Kidney (tissue), 14 donors: ENCODE data around the gene TXN2. TPM values are rescaled to one million over a fixed set of nuclear protein-coding genes. Genes with fewer than 3 reads are reported as not detected.

Experiments
- DNase-seq, 5 donors: peaks; one replicate each; pipeline ENCODE4 v3.0.0-alpha.2; 2013 to 2020
- FAIRE-seq: peaks from 2 replicates; lab custom pipeline; 2012; peaks lifted over from hg19 to GRCh38; lab: Jason Lieb, UNC
- H3K27ac ChIP-seq, 2 donors: one replicate each; pipeline ENCODE4 v1.7.0; 2013; ENCODE audit warnings: low read depth in 2 of 2, low read length in 2 of 2, inconsistent platforms in 1 of 2
- H3K27me3 ChIP-seq: one replicate; pipeline ENCODE4 v1.7.1; 2013; ENCODE audit warnings: low read length, inconsistent platforms; ENCODE audit not compliant: control insufficient read depth, insufficient read depth
- H3K36me3 ChIP-seq, 3 donors: one replicate each; pipeline versions ENCODE4 v1.7.0 to v1.7.1; 2013; ENCODE audit warnings: low read length in 3 of 3, control low read depth in 1 of 3, inconsistent platforms in 1 of 3; ENCODE audit not compliant: insufficient read depth in 3 of 3, control insufficient read depth in 2 of 3
- H3K4me1 ChIP-seq, 3 donors: one replicate each; pipeline versions ENCODE4 v1.7.0 to v1.7.1; 2013; ENCODE audit warnings: low read length in 3 of 3, inconsistent platforms in 1 of 3, low read depth in 1 of 3; ENCODE audit not compliant: control insufficient read depth in 2 of 3, insufficient read depth in 2 of 3
- H3K4me3 ChIP-seq, 3 donors: one replicate each; pipeline versions ENCODE4 v1.7.0 to v1.8.1; 2013; ENCODE audit warnings: low read length in 3 of 3, control low read depth in 1 of 3, inconsistent platforms in 1 of 3
- H3K9ac ChIP-seq, 3 donors: one replicate each; pipeline versions ENCODE4 v1.7.0 to v1.7.1; 2013; ENCODE audit warnings: low read length in 3 of 3, control low read depth in 1 of 3, inconsistent platforms in 1 of 3
- H3K9me3 ChIP-seq, 3 donors: one replicate each; pipeline versions ENCODE4 v1.7.0 to v1.7.1; 2013; ENCODE audit warnings: low read length in 3 of 3, control low read depth in 1 of 3, inconsistent platforms in 1 of 3; ENCODE audit not compliant: control insufficient read depth in 2 of 3, insufficient read depth in 1 of 3
- intact Hi-C: fragments of 100-400 bp; cut with DNase I; formaldehyde crosslinking; loops from one replicate; pipeline ENCODE4 v1.11.1; 2022
- polyA plus RNA-seq: library from polyadenylated mRNA; stranded (reverse); fragments of 350-450 nt; fragmentation: Illumina TruSeq; extraction: RNeasy Lipid Tissue Mini Kit (QIAGEN cat#74804); gene quantifications from one replicate; pipeline ENCODE4 v1.2.3, GENCODE V29; 2014; ENCODE audit warnings: low read depth, low replicate concordance; ENCODE audit not compliant: insufficient read depth
- total RNA-seq: library from RNA; stranded (reverse); fragmentation: NEBNext Ultra II Directional; extraction: Animal tissue kit (Norgen Biotek cat#: 25700); gene quantifications from one replicate; pipeline ENCODE4 v1.2.1, GENCODE V29; 2021
- TF ChIP-seq, protein P1 (sequence below): IDR thresholded peaks from 3 replicates; pipeline ENCODE4 v1.5.1; 2012; ENCODE audit warnings: mild to moderate bottlenecking, moderate library complexity, borderline replicate concordance; ENCODE audit not compliant: insufficient read depth; ENCODE audit errors: extremely low read depth
- donor health status: control.
- donor health status: control.
- donor health status: control.
- donor health status: control.
- donor health status: control.
- donor health status: DM: yes; HTN: yes; CAD: no.
- donor health status: Normal renal cell carcinoma (clear cell type).

The TXN2 gene
- total and polyA plus RNA-seq, 2 donors from 2014 or later: 72.8 to 194 TPM

DNA sequence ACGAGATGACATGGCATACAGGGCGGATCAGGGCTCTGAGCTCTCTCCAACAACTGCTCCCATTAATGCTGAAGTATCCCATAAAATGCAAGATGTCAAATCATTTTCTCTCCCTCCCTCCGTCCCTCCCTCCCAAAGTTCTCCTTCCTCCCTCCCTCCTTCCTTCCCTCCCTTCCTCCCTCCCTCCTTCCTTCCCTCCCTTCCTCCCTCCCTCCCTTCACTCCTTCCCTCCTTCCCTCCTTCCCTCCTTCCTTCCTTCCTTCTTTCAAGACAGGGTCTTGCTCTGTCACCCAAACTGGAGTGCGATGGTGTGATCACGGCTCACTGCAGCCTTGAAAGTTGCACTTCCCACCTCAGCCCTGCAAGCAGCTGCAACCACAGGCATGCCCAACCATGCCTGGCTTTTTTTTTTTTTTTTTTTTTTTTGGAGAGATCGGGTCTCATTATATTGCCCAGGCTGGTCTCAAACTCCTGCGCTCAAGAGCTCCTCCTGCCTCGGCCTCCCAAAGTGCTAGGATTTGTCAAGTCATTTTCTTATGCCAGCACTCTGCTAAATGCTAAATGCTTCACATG lies 38.2 kb downstream of the TXN2 start:
- FAIRE-seq (no peak), DNase-seq (no peak)
- TF ChIP-seq, protein P1, sequence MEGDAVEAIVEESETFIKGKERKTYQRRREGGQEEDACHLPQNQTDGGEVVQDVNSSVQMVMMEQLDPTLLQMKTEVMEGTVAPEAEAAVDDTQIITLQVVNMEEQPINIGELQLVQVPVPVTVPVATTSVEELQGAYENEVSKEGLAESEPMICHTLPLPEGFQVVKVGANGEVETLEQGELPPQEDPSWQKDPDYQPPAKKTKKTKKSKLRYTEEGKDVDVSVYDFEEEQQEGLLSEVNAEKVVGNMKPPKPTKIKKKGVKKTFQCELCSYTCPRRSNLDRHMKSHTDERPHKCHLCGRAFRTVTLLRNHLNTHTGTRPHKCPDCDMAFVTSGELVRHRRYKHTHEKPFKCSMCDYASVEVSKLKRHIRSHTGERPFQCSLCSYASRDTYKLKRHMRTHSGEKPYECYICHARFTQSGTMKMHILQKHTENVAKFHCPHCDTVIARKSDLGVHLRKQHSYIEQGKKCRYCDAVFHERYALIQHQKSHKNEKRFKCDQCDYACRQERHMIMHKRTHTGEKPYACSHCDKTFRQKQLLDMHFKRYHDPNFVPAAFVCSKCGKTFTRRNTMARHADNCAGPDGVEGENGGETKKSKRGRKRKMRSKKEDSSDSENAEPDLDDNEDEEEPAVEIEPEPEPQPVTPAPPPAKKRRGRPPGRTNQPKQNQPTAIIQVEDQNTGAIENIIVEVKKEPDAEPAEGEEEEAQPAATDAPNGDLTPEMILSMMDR: no peak
- no peaks in the 10 kb centered on the region for H3K36me3 ChIP-seq
- no peak overlapping the region for H3K4me3 ChIP-seq
- intact Hi-C loops: no loop called here
- peaks cover 0 to 3% (median 2%) of the 10 kb centered on the region in 3 donors for H3K4me1 ChIP-seq
- H3K9ac ChIP-seq: no peak overlapping the region
- no peaks in the 10 kb centered on the region for H3K9me3 ChIP-seq
- no peaks in the 10 kb centered on the region for H3K27me3 ChIP-seq
- no peak overlapping the region for H3K27ac ChIP-seq

GRCh38 chr22:36442506-36443197 lies 38.8 kb downstream of the TXN2 start:
- H3K27me3 ChIP-seq: no peaks in the 10 kb centered on the region
- no peak for FAIRE-seq
- H3K4me1 ChIP-seq: peaks cover 0 to 3% (median 2%) of the 10 kb centered on the region in 3 donors
- no peak overlapping the region for H3K9ac ChIP-seq
- DNase-seq: no peak
- H3K27ac ChIP-seq: no peak overlapping the region
- H3K4me3 ChIP-seq: no peak overlapping the region
- TF ChIP-seq, protein P1: no peak
- H3K36me3 ChIP-seq: no peaks in the 10 kb centered on the region
- no peaks in the 10 kb centered on the region for H3K9me3 ChIP-seq
- intact Hi-C loops: no loop called here

DNA sequence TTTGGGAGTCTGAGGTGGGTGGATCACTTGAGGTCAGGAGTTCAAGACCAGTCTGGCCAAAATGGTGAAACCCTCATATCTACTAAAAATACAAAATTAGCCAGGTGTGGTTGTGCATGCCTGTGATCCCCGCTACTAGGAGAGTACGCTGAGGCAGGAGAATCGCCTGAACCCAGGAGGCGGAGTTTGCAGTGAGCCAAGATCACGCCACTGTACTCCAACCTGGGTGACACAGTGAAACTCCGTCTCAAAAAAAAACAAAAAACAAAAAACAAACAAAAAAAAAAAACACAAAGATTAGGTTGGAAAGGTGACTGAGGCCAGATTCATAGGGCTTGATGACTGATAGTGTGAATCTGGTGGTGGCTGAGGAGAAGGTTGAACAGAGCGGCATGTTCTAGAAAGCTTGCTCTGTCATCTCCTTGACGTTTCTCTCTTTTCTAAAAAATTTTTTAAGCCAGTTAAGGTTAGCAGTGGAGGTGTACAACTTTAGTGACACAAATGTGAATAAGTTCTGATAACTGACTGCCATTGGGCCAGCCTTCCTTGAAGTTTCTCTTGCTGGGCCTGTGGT lies 40.9 kb downstream of the TXN2 start:
- TF ChIP-seq, protein P1: no peak
- Histone ChIP-seq H3K4me1 (peaks cover 0 to 7% (median 3%) of the 10 kb centered on the region in 3 donors), H3K4me3 (no peak overlapping the region), H3K36me3 (no peaks in the 10 kb centered on the region), H3K9me3 (no peaks in the 10 kb centered on the region), H3K27me3 (no peaks in the 10 kb centered on the region), H3K27ac (no peak overlapping the region), H3K9ac (no peak overlapping the region)
- DNase-seq: no peak
- FAIRE-seq: no peak
- intact Hi-C loops: no loop called here
